ENCODE measurements around the gene IL36RN. TPM values are rescaled to one million over a fixed set of nuclear protein-coding genes. Genes with fewer than 3 reads are reported as not detected.

Gene IL36RN
- polyA plus RNA-seq, 1 donor from 2014 or later = not detected

GRCh38 chr2:113014067-113014466 lies 44.9 kb upstream of the IL36RN start:
- TF ChIP-seq EP300 (conservative IDR thresholded peaks at IDR 0.05; ENCODE audit: poor library complexity, severe bottlenecking) = no peak
- no peak for TF ChIP-seq TAF1 (IDR thresholded peaks at IDR 0.05; ENCODE audit: low read depth)
- no peak for TF ChIP-seq REST (IDR thresholded peaks at IDR 0.05; ENCODE audit: borderline replicate concordance)
- TF ChIP-seq RAD21 (conservative IDR thresholded peaks at IDR 0.05) = no peak
- no peak for TF ChIP-seq POLR2AphosphoS5 (IDR thresholded peaks at IDR 0.05)
- no peak for TF ChIP-seq EZH2 (IDR thresholded peaks at IDR 0.05; ENCODE audit: borderline replicate concordance, insufficient read depth, low read length, poor library complexity, severe bottlenecking)
- no peak for TF ChIP-seq SMC3 (conservative IDR thresholded peaks at IDR 0.05; ENCODE audit: poor library complexity)
- no peak for TF ChIP-seq CTCF (IDR thresholded peaks at IDR 0.05; ENCODE audit: poor library complexity, severe bottlenecking)
- Histone ChIP-seq H3F3A (ENCODE audit: insufficient read depth, low read length, poor library complexity, severe bottlenecking) (no peaks in the 10 kb centered on the region), H3K36me3 (ENCODE audit: insufficient read depth, low read length) (no peaks in the 10 kb centered on the region), H3K27ac (ENCODE audit: low read length) (no peak overlapping the region), H3K9ac (ENCODE audit: low read length) (no peak overlapping the region), H2AFZ (ENCODE audit: low read depth, low read length) (no peak overlapping the region), H3K9me2 (ENCODE audit: insufficient read depth, low read length) (no peaks in the 10 kb centered on the region), H3K9me3 (ENCODE audit: low read length) (no peaks in the 10 kb centered on the region), H3K79me2 (replicated peaks; ENCODE audit: insufficient read depth, low read length) (no peaks in the 10 kb centered on the region), H3K4me3 (ENCODE audit: low read length) (no peak overlapping the region), H3K27me3 (ENCODE audit: insufficient read depth, low read depth, low read length) (no peaks in the 10 kb centered on the region), H3K4me2 (ENCODE audit: low read length) (no peak overlapping the region), H4K20me1 (ENCODE audit: insufficient read depth) (no peaks in the 10 kb centered on the region)

- TF ChIP-seq POLR2AphosphoS5 (IDR thresholded peaks at IDR 0.05) (no peak), SMC3 (conservative IDR thresholded peaks at IDR 0.05; ENCODE audit: poor library complexity) (no peak), TAF1 (IDR thresholded peaks at IDR 0.05; ENCODE audit: low read depth) (no peak), MXI1 (conservative IDR thresholded peaks at IDR 0.05; ENCODE audit: poor library complexity, severe bottlenecking) (no peak), REST (IDR thresholded peaks at IDR 0.05; ENCODE audit: borderline replicate concordance) (no peak), CTCF (IDR thresholded peaks at IDR 0.05; ENCODE audit: poor library complexity, severe bottlenecking) (no peak), EP300 (conservative IDR thresholded peaks at IDR 0.05; ENCODE audit: poor library complexity, severe bottlenecking) (no peak), RAD21 (conservative IDR thresholded peaks at IDR 0.05) (no peak), EZH2 (IDR thresholded peaks at IDR 0.05; ENCODE audit: borderline replicate concordance, insufficient read depth, low read length, poor library complexity, severe bottlenecking) (no peak)
- Histone ChIP-seq H3K27me3 (ENCODE audit: insufficient read depth, low read depth, low read length) (no peaks in the 10 kb centered on the region), H3K79me2 (replicated peaks; ENCODE audit: insufficient read depth, low read length) (no peaks in the 10 kb centered on the region), H3K27ac (ENCODE audit: low read length) (no peak overlapping the region), H3K9me2 (ENCODE audit: insufficient read depth, low read length) (no peaks in the 10 kb centered on the region), H3F3A (ENCODE audit: insufficient read depth, low read length, poor library complexity, severe bottlenecking) (no peaks in the 10 kb centered on the region), H3K4me2 (ENCODE audit: low read length) (no peak overlapping the region), H2AFZ (ENCODE audit: low read depth, low read length) (no peak overlapping the region), H3K9me3 (ENCODE audit: low read length) (no peaks in the 10 kb centered on the region), H4K20me1 (ENCODE audit: insufficient read depth) (no peaks in the 10 kb centered on the region), H3K4me3 (ENCODE audit: low read length) (no peak overlapping the region), H3K36me3 (ENCODE audit: insufficient read depth, low read length) (no peaks in the 10 kb centered on the region), H3K9ac (ENCODE audit: low read length) (no peak overlapping the region)
Measured at GRCh38 chr2:113015042-113015441, 44.0 kb upstream of the IL36RN start.
